Breast epithelium (tissue), 3 donors: ENCODE data around the gene PIK3CD.

Experiments
- CTCF ChIP-seq, 3 donors: fragments of 450-650 bp; IDR thresholded peaks; one replicate each; pipeline ENCODE4 v1.5.1; 2016 to 2017; ENCODE audit warnings: antibody characterized with exemption in 3 of 3, mild to moderate bottlenecking in 3 of 3, moderate library complexity in 3 of 3
- POLR2AphosphoS5 ChIP-seq, 3 donors: sonication (generic); formaldehyde crosslinking; IDR thresholded peaks; one replicate each; pipeline ENCODE4 v1.6.1; 2017; ENCODE audit warnings: antibody characterized with exemption in 3 of 3

- TF ChIP-seq CTCF (IDR thresholded peaks at IDR 0.05) = no peak
- no peak for TF ChIP-seq POLR2AphosphoS5 (IDR thresholded peaks at IDR 0.05)
Measured at GRCh38 chr1:9671377-9672140, 20.0 kb downstream of the PIK3CD start.
